A549 treated with AZD9567 at 1 μM for 4 hours (cell line): ENCODE results near the gene HPSE. TPM values are rescaled to one million over a fixed set of nuclear protein-coding genes. Genes with fewer than 3 reads are reported as not detected.

Experiments
- total RNA-seq: library from RNA; stranded (reverse); fragments of 200-300 nt; extraction: Qiagen RNA extraction; gene quantifications from 5 replicates; pipeline ENCODE4 v1.2.3, GENCODE V29; 2022; ENCODE audit not compliant: insufficient read depth

Gene HPSE
- total RNA-seq, result 0.69 to 1.6 TPM (median 1.1 TPM) in 5 replicates

GRCh38 chr4:83334425-83335241 is at the start of gene HPSE:
Gene HPSE, minus strand, starts transcription at chr4:83334848. Its CDS starts 66 bp downstream, at chr4:83334782.

GRCh38 chr4:83284193-83285054 is 50.2 kb downstream of the HPSE start, which contains the start of gene COQ2:
Gene COQ2, minus strand, starts transcription at chr4:83284798. Its CDS starts 34 bp downstream, at chr4:83284764.

Other genes with a start within 250 kb of the HPSE start
- 0.84 to 1.3 TPM (median 1.2 TPM) in 4 of 5 replicates, not detected in the other for gene PLAC8, start 220.1 kb downstream of the HPSE start, total RNA-seq
- 15.1 to 20.8 TPM (median 19.7 TPM) in 5 replicates for gene COQ2, start 50.0 kb downstream of the HPSE start, total RNA-seq
- 4.8 to 6.1 TPM (median 5.2 TPM) in 5 replicates for gene HELQ, start 121.0 kb upstream of the HPSE start, total RNA-seq
- gene MRPS18C, start 121.2 kb upstream of the HPSE start, total RNA-seq, result 42.7 to 56.3 TPM (median 48.3 TPM) in 5 replicates
- 5.5 to 7.1 TPM (median 6.9 TPM) in 5 replicates for gene ABRAXAS1, start 150.3 kb upstream of the HPSE start, total RNA-seq
- 21.4 to 31.5 TPM (median 27.4 TPM) in 5 replicates for gene GPAT3, start 201.3 kb upstream of the HPSE start, total RNA-seq